Keratinocyte (primary cell): ENCODE measurements around the gene B4GALT2.

Source experiments
- EZH2 ChIP-seq: IDR thresholded peaks from one replicate; pipeline ENCODE4 v1.6.1; 2012; ENCODE audit warnings: inconsistent platforms, mild to moderate bottlenecking, low read length, moderate library complexity
- TF ChIP-seq, protein P1 (sequence below), 3 experiments: IDR thresholded peaks in 1 of 3; conservative IDR thresholded peaks in 1 of 3; optimal IDR thresholded peaks in 1 of 3; 2 replicates in 2 of 3; 3 replicates in 1 of 3; pipeline versions ENCODE3 to v1.5.1; 2011; ENCODE audit warnings: low read length in 3 of 3, mild to moderate bottlenecking in 3 of 3, moderate library complexity in 2 of 3, control low read depth in 1 of 3, inconsistent platforms in 1 of 3; ENCODE audit not compliant: insufficient read depth in 2 of 3; ENCODE audit errors: extremely low read depth in 1 of 3

DNA sequence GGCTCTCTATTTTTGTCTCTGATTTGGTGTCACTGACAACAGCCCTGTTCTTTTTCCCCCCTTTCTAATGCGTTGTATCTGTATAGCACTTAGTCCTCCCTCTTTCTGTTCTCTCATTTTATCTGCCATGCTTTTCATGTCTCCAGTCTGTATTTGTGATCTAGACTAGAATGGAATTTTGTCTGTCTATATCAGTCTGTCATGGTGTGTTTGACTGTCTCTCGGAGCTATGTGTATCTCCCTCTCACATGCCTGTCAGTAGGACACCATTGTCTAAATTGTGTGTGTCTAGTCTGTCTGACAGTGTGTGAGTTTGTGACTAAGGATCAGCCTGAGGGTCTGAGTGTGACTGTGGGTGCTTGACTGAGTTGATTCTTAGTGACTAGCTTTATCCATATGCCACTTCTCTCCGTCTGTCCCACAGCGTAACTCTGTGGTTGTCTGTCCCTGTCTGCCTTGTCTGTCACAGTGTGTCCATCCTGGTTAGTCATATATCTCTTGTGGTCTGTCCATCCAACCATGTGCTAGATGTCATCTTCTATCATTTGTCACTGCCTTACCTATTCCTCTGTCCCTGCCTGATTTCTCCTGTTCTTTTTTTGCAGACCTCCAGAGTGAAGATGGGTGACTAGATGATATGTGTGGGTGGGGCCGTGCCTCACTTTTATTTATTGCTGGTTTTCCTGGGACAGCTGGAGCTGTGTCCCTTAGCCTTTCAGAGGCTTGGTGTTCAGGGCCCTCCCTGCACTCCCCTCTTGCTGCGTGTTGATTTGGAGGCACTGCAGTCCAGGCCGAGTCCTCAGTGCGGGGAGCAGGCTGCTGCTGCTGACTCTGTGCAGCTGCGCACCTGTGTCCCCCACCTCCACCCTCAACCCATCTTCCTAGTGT, 1.4 kb upstream of the B4GALT2 start:
- TF ChIP-seq, protein P1, sequence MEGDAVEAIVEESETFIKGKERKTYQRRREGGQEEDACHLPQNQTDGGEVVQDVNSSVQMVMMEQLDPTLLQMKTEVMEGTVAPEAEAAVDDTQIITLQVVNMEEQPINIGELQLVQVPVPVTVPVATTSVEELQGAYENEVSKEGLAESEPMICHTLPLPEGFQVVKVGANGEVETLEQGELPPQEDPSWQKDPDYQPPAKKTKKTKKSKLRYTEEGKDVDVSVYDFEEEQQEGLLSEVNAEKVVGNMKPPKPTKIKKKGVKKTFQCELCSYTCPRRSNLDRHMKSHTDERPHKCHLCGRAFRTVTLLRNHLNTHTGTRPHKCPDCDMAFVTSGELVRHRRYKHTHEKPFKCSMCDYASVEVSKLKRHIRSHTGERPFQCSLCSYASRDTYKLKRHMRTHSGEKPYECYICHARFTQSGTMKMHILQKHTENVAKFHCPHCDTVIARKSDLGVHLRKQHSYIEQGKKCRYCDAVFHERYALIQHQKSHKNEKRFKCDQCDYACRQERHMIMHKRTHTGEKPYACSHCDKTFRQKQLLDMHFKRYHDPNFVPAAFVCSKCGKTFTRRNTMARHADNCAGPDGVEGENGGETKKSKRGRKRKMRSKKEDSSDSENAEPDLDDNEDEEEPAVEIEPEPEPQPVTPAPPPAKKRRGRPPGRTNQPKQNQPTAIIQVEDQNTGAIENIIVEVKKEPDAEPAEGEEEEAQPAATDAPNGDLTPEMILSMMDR (optimal IDR thresholded peaks at IDR 0.05 in 1 of 3, IDR thresholded peaks at IDR 0.05 in 1 of 3, conservative IDR thresholded peaks at IDR 0.05 in 1 of 3; ENCODE audit: extremely low read depth in 1 of 3, insufficient read depth in 2 of 3, low read length in 3 of 3) = no peak
- TF ChIP-seq EZH2 = no peak
